DND-41 (cell line): ENCODE results near the gene DHX34.

ENCODE experiments used
- EZH2 ChIP-seq: IDR thresholded peaks from 3 replicates; pipeline ENCODE4 v1.6.1; 2012; ENCODE audit warnings: borderline replicate concordance, low read depth, mild to moderate bottlenecking, moderate library complexity, low read length, inconsistent platforms; ENCODE audit not compliant: severe bottlenecking
- TF ChIP-seq, protein P1 (sequence below): IDR thresholded peaks from 2 replicates; pipeline ENCODE4 v1.5.1; 2012; ENCODE audit warnings: borderline replicate concordance, low read length, moderate library complexity, mild to moderate bottlenecking; ENCODE audit not compliant: poor library complexity, severe bottlenecking; ENCODE audit errors: extremely low read depth

DNA sequence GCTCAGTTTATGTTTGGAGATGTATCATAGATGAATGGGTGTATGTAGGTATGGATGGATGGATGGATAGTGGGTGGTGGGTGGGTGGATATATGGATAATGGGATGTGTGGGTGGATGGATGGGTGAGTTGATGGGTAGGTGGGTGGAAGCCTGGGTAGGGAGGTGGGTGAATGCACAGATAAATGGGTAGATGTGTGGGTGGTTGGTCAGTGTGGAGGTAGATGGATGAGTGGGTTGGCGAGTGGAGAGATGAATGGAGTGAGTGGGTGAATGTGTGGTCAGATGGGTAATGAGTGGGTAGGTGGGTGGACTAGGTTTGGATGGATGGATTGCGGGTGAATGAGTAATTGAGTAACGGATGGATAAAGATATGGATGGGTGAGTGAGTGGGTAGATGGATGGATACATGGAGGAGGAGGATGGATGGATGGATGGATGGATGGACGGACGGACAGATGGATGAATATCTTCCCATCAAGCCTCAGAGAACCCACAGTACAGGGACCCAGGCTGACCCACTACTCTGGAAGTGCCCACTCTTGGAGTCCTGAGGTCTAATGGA is 56.8 kb downstream of the DHX34 start:
- TF ChIP-seq, protein P1, sequence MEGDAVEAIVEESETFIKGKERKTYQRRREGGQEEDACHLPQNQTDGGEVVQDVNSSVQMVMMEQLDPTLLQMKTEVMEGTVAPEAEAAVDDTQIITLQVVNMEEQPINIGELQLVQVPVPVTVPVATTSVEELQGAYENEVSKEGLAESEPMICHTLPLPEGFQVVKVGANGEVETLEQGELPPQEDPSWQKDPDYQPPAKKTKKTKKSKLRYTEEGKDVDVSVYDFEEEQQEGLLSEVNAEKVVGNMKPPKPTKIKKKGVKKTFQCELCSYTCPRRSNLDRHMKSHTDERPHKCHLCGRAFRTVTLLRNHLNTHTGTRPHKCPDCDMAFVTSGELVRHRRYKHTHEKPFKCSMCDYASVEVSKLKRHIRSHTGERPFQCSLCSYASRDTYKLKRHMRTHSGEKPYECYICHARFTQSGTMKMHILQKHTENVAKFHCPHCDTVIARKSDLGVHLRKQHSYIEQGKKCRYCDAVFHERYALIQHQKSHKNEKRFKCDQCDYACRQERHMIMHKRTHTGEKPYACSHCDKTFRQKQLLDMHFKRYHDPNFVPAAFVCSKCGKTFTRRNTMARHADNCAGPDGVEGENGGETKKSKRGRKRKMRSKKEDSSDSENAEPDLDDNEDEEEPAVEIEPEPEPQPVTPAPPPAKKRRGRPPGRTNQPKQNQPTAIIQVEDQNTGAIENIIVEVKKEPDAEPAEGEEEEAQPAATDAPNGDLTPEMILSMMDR: no peak
- no peak for TF ChIP-seq EZH2
